ENCODE measurements around the gene PGLYRP2.

DNA sequence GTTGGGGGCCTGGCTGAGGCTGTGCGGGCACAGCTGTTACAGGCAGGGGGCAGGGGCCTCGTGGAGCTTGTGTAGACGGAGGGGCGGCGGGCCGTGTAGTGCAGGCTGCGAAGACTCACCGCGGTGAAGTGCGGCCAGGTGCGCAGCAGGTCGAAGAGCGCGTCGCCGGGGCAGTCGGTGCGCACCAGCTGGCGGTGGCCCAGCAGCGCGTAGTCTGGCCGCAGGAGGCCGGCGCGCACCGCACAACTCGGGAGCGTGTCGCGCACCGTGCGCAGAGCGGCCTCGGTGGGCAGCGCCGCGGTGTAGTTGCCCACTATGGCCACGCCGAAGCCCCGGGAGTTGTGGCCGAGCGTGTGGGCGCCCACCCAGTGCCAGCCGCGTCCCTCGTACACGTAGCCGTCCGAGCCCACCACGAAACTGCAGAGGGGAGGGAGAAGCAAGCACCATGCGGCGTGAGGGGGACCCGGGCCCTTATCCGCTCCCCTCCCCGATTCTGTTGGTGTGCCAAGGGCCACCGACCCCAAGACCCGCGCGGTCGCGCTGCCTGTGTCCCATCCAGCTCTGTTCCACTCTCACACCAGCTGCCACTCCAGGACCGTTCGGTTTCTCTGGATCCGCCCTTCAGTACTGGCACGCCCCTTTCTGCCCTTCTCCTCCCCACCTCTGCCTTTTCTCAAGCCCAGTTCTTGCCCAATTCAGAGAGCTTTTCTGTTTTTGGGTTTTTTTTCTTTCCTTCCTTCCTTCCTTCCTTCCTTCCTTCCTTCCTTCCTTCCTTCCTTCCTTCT is 9.6 kb downstream of the PGLYRP2 start:
- TF ChIP-seq EZH2 (IDR thresholded peaks at IDR 0.05; ENCODE audit: low read length, missing control alignments) (no peak), CTCF (conservative IDR thresholded peaks at IDR 0.05 in 1 of 2, IDR thresholded peaks at IDR 0.05 in 1 of 2; ENCODE audit: low read depth in 1 of 2, low read length in 2 of 2) (no peak)

Measured in fibroblast of lung (primary cell).